Mucosa of descending colon (tissue), 3 donors: ENCODE measurements around the gene HBA1. TPM values are rescaled to one million over a fixed set of nuclear protein-coding genes. Genes with fewer than 3 reads are reported as not detected.
A peak's percentile ranks its signal among the peaks of the same experiment; 100 is the strongest.

Source experiments
- ATAC-seq: fragments of 200-7000 bp; cut with Tn5 transposase; one replicate; pipeline ENCODE4 v1.9.1; 2020; ENCODE audit warnings: mild to moderate bottlenecking, moderate library complexity
- DNase-seq, 3 donors: peaks; one replicate each; pipeline ENCODE4 v3.0.0-alpha.2; 2020
- H3K36me3 ChIP-seq: fragments of 200-600 bp; one replicate; pipeline ENCODE4 v1.8.0; 2021; ENCODE audit warnings: low read depth, mild to moderate bottlenecking
- H3K4me1 ChIP-seq: fragments of 200-600 bp; one replicate; pipeline ENCODE4 v1.8.0; 2021; ENCODE audit warnings: low read depth, mild to moderate bottlenecking
- H3K4me3 ChIP-seq: fragments of 200-600 bp; one replicate; pipeline ENCODE4 v1.8.0; 2021; ENCODE audit warnings: mild to moderate bottlenecking
- H3K9me3 ChIP-seq: fragments of 200-600 bp; one replicate; pipeline ENCODE4 v1.8.0; 2021; ENCODE audit warnings: mild to moderate bottlenecking
- intact Hi-C, 2 donors: fragments of 100-400 bp; cut with DNase I in 1 of 2; cut with micrococcal nuclease in 1 of 2; formaldehyde crosslinking; loops; one replicate each; pipeline versions ENCODE4 v1.11.0 to v1.11.1; 2022; cut with DNase I, micrococcal nuclease
- total RNA-seq, 3 donors: library from RNA; stranded (reverse); fragmentation: NEBNext Ultra II Directional in 2 of 3; extraction: Animal tissue kit (Norgen Biotek cat#: 25700) in 2 of 3; gene quantifications; one replicate each; pipeline versions ENCODE4 v1.2.1 to v1.2.4, GENCODE V29; 2021 to 2023
- TF ChIP-seq, protein P1 (sequence below): fragments of 200-600 bp; IDR thresholded peaks from one replicate; pipeline ENCODE4 v1.8.0; 2022; ENCODE audit warnings: antibody characterized with exemption, mild to moderate bottlenecking
- donor health status: DM: no; HTN: no; CAD: no; lungs with moderate emphysema.
- donor health status: DM: no; HTN: no; CAD: no.
- donor health status: DM: no; HTN: yes; CAD: no.

The HBA1 gene
- total RNA-seq, 3 donors from 2014 or later: 4.3 to 8.5 TPM; not detected in 1

DNA sequence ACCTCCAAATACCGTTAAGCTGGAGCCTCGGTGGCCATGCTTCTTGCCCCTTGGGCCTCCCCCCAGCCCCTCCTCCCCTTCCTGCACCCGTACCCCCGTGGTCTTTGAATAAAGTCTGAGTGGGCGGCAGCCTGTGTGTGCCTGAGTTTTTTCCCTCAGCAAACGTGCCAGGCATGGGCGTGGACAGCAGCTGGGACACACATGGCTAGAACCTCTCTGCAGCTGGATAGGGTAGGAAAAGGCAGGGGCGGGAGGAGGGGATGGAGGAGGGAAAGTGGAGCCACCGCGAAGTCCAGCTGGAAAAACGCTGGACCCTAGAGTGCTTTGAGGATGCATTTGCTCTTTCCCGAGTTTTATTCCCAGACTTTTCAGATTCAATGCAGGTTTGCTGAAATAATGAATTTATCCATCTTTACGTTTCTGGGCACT, 928 bp downstream of the HBA1 start:
- TF ChIP-seq, protein P1, sequence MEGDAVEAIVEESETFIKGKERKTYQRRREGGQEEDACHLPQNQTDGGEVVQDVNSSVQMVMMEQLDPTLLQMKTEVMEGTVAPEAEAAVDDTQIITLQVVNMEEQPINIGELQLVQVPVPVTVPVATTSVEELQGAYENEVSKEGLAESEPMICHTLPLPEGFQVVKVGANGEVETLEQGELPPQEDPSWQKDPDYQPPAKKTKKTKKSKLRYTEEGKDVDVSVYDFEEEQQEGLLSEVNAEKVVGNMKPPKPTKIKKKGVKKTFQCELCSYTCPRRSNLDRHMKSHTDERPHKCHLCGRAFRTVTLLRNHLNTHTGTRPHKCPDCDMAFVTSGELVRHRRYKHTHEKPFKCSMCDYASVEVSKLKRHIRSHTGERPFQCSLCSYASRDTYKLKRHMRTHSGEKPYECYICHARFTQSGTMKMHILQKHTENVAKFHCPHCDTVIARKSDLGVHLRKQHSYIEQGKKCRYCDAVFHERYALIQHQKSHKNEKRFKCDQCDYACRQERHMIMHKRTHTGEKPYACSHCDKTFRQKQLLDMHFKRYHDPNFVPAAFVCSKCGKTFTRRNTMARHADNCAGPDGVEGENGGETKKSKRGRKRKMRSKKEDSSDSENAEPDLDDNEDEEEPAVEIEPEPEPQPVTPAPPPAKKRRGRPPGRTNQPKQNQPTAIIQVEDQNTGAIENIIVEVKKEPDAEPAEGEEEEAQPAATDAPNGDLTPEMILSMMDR: no peak
- Histone ChIP-seq H3K4me1 (peaks cover 13% of the 10 kb centered on the region), H3K4me3 (no peak overlapping the region), H3K36me3 (no peaks in the 10 kb centered on the region), H3K9me3 (no peaks in the 10 kb centered on the region)
- ATAC-seq (no peak), DNase-seq (no peak)
- intact Hi-C loops: no loop called here

DNA sequence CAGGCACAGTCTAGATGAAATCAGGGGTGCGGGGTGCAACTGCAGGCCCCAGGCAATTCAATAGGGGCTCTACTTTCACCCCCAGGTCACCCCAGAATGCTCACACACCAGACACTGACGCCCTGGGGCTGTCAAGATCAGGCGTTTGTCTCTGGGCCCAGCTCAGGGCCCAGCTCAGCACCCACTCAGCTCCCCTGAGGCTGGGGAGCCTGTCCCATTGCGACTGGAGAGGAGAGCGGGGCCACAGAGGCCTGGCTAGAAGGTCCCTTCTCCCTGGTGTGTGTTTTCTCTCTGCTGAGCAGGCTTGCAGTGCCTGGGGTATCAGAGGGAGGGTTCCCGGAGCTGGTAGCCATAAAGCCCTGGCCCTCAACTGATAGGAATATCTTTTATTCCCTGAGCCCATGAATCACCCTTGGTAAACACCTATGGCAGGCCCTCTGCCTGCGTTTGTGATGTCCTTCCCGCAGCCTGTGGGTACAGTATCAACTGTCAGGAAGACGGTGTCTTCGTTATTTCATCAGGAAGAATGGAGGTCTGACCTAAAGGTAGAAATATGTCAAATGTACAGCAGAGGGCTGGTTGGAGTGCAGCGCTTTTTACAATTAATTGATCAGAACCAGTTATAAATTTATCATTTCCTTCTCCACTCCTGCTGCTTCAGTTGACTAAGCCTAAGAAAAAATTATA, 1.6 kb downstream of the HBA1 start:
- intact Hi-C loops: no loop called here
- DNase-seq: no peak
- no peak overlapping the region for H3K4me3 ChIP-seq
- TF ChIP-seq, protein P1: no peak
- H3K4me1 ChIP-seq: peaks cover 13% of the 10 kb centered on the region
- no peaks in the 10 kb centered on the region for H3K36me3 ChIP-seq
- ATAC-seq: no peak
- no peaks in the 10 kb centered on the region for H3K9me3 ChIP-seq

DNA sequence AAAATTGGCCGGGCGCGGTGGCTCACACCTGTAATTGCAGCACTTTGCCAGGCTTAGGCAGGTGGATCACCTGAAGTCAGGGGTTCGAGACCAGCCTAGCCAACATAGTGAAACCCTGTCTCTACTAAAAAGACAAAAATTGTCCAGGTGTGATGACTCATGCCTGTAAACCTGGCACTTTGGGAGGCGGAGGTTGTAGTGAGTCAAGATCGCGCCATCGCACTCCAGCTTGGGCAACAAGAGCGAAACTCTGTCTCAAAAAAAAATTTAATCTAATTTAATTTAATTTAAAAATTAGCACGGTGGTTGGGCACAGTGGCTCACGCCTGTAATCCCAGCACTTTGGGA, 2.2 kb downstream of the HBA1 start:
- TF ChIP-seq, protein P1: no peak
- DNase-seq: no peak
- intact Hi-C loops: no loop called here

DNA sequence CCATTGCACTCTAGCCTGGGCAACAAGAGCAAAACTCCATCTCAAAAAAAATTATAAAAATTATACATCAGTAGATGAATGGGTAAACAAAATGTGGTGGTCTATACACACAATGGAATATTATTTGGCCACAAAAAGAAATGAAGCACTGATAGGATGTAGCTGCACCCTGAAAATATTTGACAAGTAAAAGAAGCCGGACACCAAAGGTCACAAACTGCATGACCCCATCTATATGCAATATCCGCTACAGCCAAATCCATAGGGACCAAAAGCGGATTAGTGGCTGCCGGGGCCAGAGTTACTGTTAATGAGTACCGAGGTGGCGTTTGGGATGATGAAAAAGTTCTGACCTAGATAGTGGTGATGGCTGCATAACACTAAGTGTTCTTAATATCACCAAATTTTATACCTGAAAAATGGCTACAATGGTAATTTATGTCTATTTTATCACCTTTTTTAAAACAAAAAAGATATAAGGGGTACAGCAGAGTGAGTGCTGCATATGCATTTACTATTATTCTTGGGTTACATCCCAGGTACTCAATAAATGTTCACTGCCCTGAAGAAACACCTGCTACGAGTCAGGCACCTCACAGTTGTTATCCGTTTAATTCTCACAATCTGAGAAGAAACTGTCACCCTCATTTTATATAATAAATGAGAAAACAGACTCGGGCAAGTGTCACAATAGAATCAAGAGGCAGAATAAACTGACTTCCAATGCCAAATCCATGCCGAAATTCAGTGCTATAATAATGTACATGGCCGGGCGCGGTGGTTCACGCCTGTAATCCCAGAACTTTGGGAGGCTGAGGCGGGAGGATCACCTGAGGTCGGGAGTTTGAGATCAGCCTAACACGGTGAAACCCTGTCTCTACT, 3.0 kb downstream of the HBA1 start:
- intact Hi-C loops: loop anchor here (5.0 kb wide), 1 partner anchor 72 kb away; no protein-coding TSS in a partner anchor
- peaks cover 13% of the 10 kb centered on the region for H3K4me1 ChIP-seq
- no peak overlapping the region for H3K4me3 ChIP-seq
- ATAC-seq: no peak
- H3K36me3 ChIP-seq: no peaks in the 10 kb centered on the region
- no peak for DNase-seq
- TF ChIP-seq, protein P1: no peak
- no peaks in the 10 kb centered on the region for H3K9me3 ChIP-seq

More for the DNA sequence above, 2.2 kb downstream of the HBA1 start:
- H3K9me3 ChIP-seq: no peaks in the 10 kb centered on the region
- no peaks in the 10 kb centered on the region for H3K36me3 ChIP-seq
- H3K4me1 ChIP-seq: peaks cover 13% of the 10 kb centered on the region
- ATAC-seq: no peak
- H3K4me3 ChIP-seq: no peak overlapping the region

DNA sequence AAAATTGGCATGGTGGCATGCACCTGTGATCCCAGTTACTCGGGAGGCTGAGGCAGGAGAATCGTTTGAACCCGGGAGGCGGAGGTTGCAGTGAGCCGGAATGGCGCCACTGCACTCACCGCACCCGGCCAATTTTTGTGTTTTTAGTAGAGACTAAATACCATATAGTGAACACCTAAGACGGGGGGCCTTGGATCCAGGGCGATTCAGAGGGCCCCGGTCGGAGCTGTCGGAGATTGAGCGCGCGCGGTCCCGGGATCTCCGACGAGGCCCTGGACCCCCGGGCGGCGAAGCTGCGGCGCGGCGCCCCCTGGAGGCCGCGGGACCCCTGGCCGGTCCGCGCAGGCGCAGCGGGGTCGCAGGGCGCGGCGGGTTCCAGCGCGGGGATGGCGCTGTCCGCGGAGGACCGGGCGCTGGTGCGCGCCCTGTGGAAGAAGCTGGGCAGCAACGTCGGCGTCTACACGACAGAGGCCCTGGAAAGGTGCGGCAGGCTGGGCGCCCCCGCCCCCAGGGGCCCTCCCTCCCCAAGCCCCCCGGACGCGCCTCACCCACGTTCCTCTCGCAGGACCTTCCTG, 3.7 kb downstream of the HBA1 start, which contains the start of gene HBQ1:
HBQ1 (plus strand) TSS at position 359 of the 575 bp plus-strand sequence; CDS start at position 387, 28 bp downstream.
- Histone ChIP-seq H3K9me3 (no peaks in the 10 kb centered on the region), H3K4me3 (no peak within 1 kb of the TSS), H3K36me3 (no peaks in the 10 kb centered on the region), H3K4me1 (peaks cover 13% of the 10 kb centered on the region)
- intact Hi-C loops: loop anchor here (5.0 kb wide), 1 partner anchor 73 kb away; no protein-coding TSS in a partner anchor
- ATAC-seq: peak; percentile 2
- TF ChIP-seq, protein P1: no peak
- no peak for DNase-seq
